Tibial artery (tissue), 4 donors: ENCODE data around the gene CLTC.

Source experiments
- DNase-seq, 2 donors: peaks; one replicate each; pipeline ENCODE4 v3.0.0-alpha.2; 2019
- H3K27ac ChIP-seq, 2 donors: fragments of 200-600 bp; sonication (generic) in 1 of 2; 1 replicate in 1 of 2; 2 replicates in 1 of 2; pipeline ENCODE4 v1.5.1; 2018 to 2019; ENCODE audit warnings: mild to moderate bottlenecking in 1 of 2
- H3K27me3 ChIP-seq, 2 donors: fragments of 200-600 bp; sonication (generic) in 1 of 2; one replicate each; pipeline versions ENCODE4 v1.5.1 to v1.6.0; 2016 to 2019
- H3K36me3 ChIP-seq, 3 donors: fragments of 200-600 bp; sonication (generic) in 2 of 3; one replicate each; pipeline ENCODE4 v1.5.1; 2016 to 2019; ENCODE audit warnings: mild to moderate bottlenecking in 2 of 3
- H3K4me1 ChIP-seq, 4 donors: fragments of 200-600 bp; sonication (generic) in 2 of 4; 1 replicate in 3 of 4; 2 replicates in 1 of 4; pipeline ENCODE4 v1.5.1; 2016 to 2019
- H3K4me3 ChIP-seq, 2 donors: fragments of 200-600 bp; sonication (generic) in 1 of 2; 1 replicate in 1 of 2; 2 replicates in 1 of 2; pipeline ENCODE4 v1.5.1; 2018 to 2019; ENCODE audit warnings: mild to moderate bottlenecking in 2 of 2
- H3K9me3 ChIP-seq, 3 donors: fragments of 200-600 bp; sonication (generic) in 1 of 3; one replicate each; pipeline ENCODE4 v1.5.1; 2016 to 2019
- intact Hi-C: fragments of 100-400 bp; cut with DNase I; formaldehyde crosslinking; loops from one replicate; pipeline ENCODE4 v1.15.0; 2023; ENCODE audit warnings: low total_unique reads
- TF ChIP-seq, protein P1 (sequence below), 2 experiments: fragments of 200-600 bp in 1 of 2; fragments of 450-650 bp in 1 of 2; IDR thresholded peaks; one replicate each; pipeline ENCODE4 v1.5.1; 2017 to 2019; ENCODE audit warnings: antibody characterized with exemption in 2 of 2, mild to moderate bottlenecking in 1 of 2, moderate library complexity in 1 of 2

CLTC gene

GRCh38 chr17:59723607-59724006, 103.9 kb downstream of the CLTC start:
- Histone ChIP-seq H3K4me3 (no peak overlapping the region), H3K36me3 (no peaks in the 10 kb centered on the region), H3K9me3 (no peaks in the 10 kb centered on the region), H3K27ac (no peak overlapping the region), H3K4me1 (peaks cover 0 to 22% (median 5%) of the 10 kb centered on the region in 4 donors), H3K27me3 (no peaks in the 10 kb centered on the region)
- no peak for DNase-seq
- intact Hi-C loops: no loop called here
- TF ChIP-seq, protein P1, sequence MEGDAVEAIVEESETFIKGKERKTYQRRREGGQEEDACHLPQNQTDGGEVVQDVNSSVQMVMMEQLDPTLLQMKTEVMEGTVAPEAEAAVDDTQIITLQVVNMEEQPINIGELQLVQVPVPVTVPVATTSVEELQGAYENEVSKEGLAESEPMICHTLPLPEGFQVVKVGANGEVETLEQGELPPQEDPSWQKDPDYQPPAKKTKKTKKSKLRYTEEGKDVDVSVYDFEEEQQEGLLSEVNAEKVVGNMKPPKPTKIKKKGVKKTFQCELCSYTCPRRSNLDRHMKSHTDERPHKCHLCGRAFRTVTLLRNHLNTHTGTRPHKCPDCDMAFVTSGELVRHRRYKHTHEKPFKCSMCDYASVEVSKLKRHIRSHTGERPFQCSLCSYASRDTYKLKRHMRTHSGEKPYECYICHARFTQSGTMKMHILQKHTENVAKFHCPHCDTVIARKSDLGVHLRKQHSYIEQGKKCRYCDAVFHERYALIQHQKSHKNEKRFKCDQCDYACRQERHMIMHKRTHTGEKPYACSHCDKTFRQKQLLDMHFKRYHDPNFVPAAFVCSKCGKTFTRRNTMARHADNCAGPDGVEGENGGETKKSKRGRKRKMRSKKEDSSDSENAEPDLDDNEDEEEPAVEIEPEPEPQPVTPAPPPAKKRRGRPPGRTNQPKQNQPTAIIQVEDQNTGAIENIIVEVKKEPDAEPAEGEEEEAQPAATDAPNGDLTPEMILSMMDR (IDR thresholded peaks at IDR 0.05): no peak

GRCh38 chr17:59725691-59726090, 106.0 kb downstream of the CLTC start:
- no peak for DNase-seq
- H3K27me3 ChIP-seq: no peaks in the 10 kb centered on the region
- TF ChIP-seq, protein P1 (IDR thresholded peaks at IDR 0.05): no peak
- peak overlapping the region; percentile 58 to 64 for H3K27ac ChIP-seq
- H3K4me1 ChIP-seq: peaks cover 0 to 30% (median 9%) of the 10 kb centered on the region in 4 donors
- no peaks in the 10 kb centered on the region for H3K9me3 ChIP-seq
- no peaks in the 10 kb centered on the region for H3K36me3 ChIP-seq
- H3K4me3 ChIP-seq: no peak overlapping the region
- intact Hi-C loops: no loop called here

DNA sequence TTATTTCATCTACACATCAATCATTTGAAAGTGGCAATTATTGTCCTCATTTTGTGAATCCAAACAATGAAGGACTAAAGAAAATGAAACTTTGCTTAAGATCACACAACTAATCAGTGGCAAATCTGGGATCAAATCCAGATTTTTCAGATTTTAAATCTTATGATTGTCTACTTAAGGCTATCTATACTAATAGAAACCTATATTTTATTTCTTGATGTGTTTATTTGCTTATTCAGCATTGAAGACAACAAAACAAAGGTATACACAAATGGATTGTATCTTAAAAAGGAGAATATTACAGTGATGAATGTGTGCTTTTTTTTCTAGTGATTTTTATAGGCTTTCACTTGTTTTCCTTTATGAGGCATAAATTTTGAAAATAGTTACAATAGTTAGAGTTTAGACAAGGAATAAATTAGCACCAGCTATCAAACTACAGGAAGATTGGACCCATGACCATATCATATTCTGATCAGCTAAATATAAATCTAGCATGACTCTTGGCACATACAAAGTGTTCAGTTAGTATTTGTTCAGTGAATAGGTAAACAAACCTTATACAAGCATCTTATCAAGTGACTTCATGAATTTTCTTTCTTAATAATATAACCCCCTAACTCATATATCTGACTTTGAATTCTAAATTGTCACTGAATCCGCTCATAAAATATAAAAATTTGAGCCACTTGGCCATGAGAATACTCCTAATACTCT, 108.3 kb downstream of the CLTC start:
- Histone ChIP-seq H3K36me3 (peaks cover 2 to 9% (median 8%) of the 10 kb centered on the region in 3 donors), H3K4me3 (no peak overlapping the region), H3K27ac (no peak overlapping the region), H3K27me3 (no peaks in the 10 kb centered on the region), H3K4me1 (peaks cover 0 to 30% (median 9%) of the 10 kb centered on the region in 4 donors), H3K9me3 (no peaks in the 10 kb centered on the region)
- TF ChIP-seq, protein P1 (IDR thresholded peaks at IDR 0.05): no peak
- intact Hi-C loops: no loop called here
- no peak for DNase-seq

DNA sequence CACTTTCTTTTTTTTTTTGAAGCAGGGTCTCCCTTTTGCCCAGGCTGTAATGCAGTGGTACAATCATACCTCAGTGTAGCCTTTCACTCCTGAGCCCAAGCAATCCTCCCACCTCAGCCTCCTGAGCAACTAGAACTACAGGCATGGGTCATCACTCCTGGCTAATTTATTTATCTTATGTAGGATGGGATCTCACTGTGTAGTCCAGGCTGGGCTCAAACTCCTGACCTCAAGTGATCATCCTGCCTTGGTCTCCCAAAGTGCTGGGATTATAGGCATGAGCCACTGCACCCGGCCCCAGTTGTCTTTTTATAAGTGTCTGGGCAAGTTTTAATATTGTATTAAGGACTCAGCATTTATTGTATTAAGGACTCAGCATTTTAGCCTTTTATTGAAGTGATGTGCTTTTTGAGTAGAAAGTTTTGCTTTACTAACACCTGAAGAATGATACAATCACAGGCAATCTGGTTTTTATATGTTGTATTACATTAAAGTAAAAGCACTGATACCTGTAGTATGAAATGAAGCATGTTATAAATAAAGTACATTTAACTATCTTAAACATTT, 110.7 kb downstream of the CLTC start:
- no peak overlapping the region for H3K27ac ChIP-seq
- peaks cover 8 to 15% (median 9%) of the 10 kb centered on the region in 3 donors for H3K36me3 ChIP-seq
- intact Hi-C loops: no loop called here
- no peak for DNase-seq
- H3K9me3 ChIP-seq: no peaks in the 10 kb centered on the region
- H3K27me3 ChIP-seq: no peaks in the 10 kb centered on the region
- TF ChIP-seq, protein P1 (IDR thresholded peaks at IDR 0.05): no peak
- H3K4me1 ChIP-seq: peaks cover 0 to 19% (median 8%) of the 10 kb centered on the region in 4 donors
- no peak overlapping the region for H3K4me3 ChIP-seq

GRCh38 chr17:59733697-59734096, 114.0 kb downstream of the CLTC start:
- intact Hi-C loops: no loop called here
- TF ChIP-seq, protein P1 (IDR thresholded peaks at IDR 0.05): no peak

More at GRCh38 chr17:59733697-59734096, 114.0 kb downstream of the CLTC start:
- no peaks in the 10 kb centered on the region for H3K9me3 ChIP-seq
- no peaks in the 10 kb centered on the region for H3K27me3 ChIP-seq
- H3K27ac ChIP-seq: no peak overlapping the region
- peaks cover 20 to 42% (median 25%) of the 10 kb centered on the region in 3 donors for H3K36me3 ChIP-seq
- H3K4me3 ChIP-seq: no peak overlapping the region
- peaks cover 0 to 8% (median 3%) of the 10 kb centered on the region in 4 donors for H3K4me1 ChIP-seq
- DNase-seq: no peak
